Panc1 (cell line): ENCODE results near the gene EEF1AKMT2.
"Not testable (repeated sequence)": the region's sequence is repeated elsewhere in the genome, so short reads cannot be mapped to it uniquely, and the experiment has no call there.

Experiments
- CTCF ChIP-seq: fragments of 450-650 bp; IDR thresholded peaks from 2 replicates; pipeline ENCODE4 v1.5.1; 2017; ENCODE audit warnings: mild to moderate bottlenecking
- POLR2AphosphoS5 ChIP-seq: IDR thresholded peaks from 2 replicates; pipeline ENCODE4 v1.6.1; 2012; ENCODE audit warnings: mild to moderate bottlenecking, low read depth, low read length, moderate library complexity
- REST ChIP-seq, 2 experiments: IDR thresholded peaks; 2 replicates each; pipeline ENCODE4 v1.6.1; 2011 to 2012; ENCODE audit warnings: low read depth in 2 of 2, control low read depth in 1 of 2, low read length in 1 of 2, mild to moderate bottlenecking in 1 of 2, moderate library complexity in 1 of 2; ENCODE audit not compliant: insufficient read depth in 1 of 2

GRCh38 chr10:124782900-124783299, 8.8 kb downstream of the EEF1AKMT2 start:
- TF ChIP-seq CTCF; POLR2AphosphoS5; REST (IDR thresholded peaks at IDR 0.05; ENCODE audit: insufficient read depth in 1 of 2, low read depth in 2 of 2, low read length in 1 of 2): not testable (repeated sequence)
